Measurements from ENCODE around the gene ADD3.
"Not testable (repeated sequence)": the region's sequence is repeated elsewhere in the genome, so short reads cannot be mapped to it uniquely, and the experiment has no call there.

Gene ADD3

DNA sequence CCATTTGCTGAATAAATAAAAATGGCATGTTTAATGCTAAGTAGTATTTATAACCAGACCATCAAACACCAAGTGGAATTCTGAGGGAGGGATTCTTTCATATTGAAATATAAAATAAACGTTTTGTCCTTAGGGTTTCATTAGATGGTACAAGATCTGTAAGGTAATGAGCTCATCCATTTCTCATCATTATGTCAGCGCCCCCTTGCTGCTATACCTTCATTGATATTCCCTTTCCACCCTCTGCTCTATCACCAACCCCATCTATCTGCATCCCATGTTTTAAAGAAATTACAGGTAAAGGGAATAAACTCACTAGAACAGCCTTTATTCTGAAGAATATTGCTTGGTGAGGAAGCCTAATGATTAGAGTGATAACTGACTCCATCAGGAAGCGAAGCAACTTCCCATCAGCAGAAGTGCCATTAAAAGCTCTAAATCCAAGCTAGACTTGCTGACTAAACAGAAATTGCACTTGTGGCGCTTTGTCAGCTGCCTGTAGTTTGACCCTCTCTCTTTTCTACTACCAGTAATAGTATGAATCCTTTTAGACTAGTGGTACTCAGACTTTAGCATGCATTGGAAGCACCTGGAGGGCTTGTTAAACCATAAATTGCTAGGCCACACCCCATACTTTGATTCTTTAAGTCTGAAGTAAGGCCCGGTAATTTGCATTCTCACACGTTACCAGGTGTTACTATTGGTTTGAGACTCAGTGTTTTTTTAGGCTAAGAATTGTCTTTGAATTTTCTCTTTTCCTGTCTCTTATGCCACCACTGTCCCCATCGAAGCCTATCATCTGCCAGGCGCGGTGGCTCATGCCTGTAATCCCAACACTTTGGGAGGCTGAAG, 27.5 kb downstream of the ADD3 start:
- DNase-seq (ENCODE audit: low read depth) = no peak

DNA sequence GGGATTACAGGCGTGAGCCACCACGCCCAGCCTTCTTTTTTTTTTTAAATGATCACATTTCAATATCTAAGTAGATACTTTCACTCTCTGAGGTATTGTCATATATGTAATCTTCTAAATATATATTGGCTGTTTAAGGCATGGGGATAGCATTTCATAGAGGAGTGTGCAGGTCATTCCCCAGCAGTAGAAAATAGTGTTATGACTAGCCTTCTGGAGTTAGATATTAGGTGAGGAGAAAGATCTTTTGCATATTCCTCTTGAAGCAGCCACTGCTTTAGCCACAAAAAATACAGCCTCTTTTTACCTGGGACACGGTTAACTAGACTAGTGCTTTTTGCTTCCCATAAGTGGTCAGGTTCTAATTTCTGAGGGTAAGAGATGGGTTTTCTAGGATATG, 28.9 kb downstream of the ADD3 start:
- DNase-seq (ENCODE audit: low read depth) = no peak

DNA sequence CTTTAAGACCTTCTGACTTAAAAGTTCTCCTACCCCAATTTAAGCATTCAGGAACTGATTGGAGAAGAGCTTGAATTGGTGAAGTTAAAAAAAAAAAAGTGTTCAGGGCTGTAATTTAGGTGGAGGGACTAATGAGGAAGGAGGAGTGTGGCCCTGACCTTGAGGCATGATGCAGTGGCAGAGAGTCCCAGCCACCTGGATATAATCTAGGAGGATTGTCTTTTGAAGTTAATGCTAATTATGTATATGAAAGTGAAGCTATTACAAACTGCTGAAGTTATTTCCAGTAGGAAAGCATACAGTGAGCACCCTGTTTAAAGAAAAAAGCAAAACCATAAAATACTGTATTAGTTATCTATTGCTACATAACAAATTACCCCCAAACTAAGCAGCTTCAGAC, 31.5 kb downstream of the ADD3 start:
- no peak for DNase-seq (ENCODE audit: low read depth)

DNA sequence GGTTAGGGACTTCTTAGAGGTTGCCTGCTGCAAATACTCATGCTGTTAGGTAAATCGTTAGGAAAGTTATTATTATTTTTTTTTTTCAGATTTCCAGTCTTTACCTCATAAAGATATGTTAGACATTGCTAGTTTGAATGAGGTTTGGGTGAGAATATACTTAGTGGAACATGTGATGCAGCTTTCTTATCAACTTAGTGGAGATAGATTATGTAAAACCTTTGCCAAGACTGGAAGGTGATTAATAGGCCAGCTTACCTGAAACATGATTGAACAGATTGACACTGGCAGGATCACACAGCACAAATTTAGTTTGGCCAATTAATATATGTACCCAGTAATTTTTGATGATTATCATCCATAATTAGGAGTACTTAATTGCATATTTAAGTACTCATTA, 32.3 kb downstream of the ADD3 start:
- no peak for DNase-seq (ENCODE audit: low read depth)

DNA sequence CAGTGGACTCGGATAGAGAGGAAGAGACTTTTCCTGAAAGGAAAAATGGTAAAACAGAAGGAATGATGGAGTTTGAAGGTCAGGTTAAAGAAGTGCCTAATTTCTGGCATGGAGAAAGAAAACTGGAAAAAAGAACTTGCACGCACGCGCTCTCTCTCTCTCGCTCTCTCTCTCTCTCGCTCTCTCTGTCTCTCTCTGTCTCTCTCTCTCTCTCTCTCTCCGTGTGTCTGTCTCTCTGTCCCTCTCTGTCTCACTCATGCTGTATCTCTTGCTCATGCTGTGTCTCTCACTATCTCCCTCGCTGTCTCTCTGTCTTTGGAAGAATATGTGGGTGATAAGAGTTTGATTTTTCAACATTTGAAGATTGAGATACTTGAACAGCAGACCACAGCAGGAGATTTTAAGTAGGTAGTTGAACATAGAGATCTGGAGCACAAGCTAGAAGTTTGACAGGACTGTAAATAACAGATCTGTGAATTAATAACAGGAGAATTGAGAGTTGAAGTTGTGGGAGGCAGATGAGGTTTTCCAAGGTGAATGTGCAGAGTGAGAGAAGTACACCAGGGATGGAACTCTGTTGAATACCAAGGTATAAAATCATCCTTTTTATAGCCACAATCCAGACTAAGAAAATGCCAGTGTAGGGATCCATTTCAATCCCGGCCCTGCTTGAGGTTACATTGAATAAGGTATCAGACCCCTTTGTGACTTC, 33.1 kb downstream of the ADD3 start:
- DNase-seq (ENCODE audit: low read depth) = no peak

DNA sequence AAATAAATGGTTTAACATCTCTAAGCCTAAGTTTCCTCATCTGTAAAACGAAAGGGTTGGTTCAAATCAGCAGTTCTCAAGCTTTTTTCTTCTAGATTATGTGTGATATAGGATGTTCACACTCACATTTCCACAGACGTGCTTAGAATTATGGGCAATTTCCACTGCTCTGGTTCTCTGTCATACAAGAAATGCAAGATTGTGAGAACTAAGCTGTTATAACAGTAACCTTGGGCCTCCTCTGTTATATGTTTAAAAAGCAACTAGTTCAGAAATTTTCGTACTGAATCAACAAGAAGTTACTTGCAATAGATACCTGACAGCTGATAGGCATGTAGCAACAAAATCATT, 33.7 kb downstream of the ADD3 start:
- no peak for DNase-seq (ENCODE audit: low read depth)

DNA sequence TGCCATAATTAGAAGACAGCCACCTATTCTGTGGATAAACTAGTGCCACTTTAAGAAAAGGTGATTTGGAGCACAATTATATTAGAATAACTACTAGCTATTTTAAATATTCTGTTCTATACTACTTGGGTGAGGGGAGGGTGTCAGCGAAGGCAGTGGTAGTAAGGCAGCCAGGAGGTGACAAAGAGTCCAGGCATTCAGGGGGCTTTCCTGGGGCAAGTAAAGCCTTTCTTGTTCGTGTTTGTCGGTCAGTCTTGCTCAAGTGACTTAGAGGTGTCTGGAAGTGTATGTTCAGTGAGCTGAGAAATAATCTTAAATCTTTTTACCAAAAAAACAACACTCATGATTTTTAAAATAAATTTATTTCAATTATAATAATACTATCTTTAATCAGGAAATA, 34.4 kb downstream of the ADD3 start:
- DNase-seq (ENCODE audit: low read depth) = no peak

DNA sequence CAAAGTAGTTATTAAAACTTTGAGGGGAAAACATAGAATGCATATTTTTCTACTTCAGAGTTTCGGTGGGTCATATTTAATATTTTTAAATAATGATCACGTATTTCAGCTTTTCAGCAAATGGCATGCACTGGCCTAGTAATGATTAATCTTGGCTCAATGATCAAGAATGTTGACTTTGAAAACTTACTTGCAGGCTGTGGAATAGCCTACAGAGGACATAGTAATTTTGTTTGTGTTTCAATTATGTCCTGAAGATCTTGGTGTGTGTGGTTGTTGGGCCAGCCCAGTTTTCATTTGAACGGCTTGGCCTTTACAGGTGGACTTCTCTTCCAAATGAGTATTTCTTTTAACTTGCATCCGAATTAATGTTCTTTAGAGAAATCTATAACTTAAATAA, 35.1 kb downstream of the ADD3 start:
- DNase-seq (ENCODE audit: low read depth) = no peak

DNA sequence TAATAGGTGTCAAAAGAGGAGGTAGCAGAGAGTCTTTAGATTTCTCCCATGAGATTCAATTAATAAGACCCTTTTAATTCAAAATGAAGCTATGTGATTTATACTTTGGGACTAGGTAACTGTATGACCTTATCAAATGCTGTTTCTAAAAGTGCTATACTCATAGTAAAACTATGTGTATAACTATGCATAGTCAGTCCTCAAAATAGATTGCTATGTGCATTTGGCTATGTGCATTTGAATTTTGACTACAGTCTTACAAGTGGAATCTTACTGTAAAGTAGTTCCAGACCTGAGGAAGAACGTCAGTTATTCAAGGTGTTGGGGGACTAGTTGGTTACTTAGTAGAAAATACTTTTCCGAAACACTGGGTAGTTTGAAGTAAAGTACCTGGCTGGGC, 36.9 kb downstream of the ADD3 start:
- no peak for DNase-seq (ENCODE audit: low read depth)

DNA sequence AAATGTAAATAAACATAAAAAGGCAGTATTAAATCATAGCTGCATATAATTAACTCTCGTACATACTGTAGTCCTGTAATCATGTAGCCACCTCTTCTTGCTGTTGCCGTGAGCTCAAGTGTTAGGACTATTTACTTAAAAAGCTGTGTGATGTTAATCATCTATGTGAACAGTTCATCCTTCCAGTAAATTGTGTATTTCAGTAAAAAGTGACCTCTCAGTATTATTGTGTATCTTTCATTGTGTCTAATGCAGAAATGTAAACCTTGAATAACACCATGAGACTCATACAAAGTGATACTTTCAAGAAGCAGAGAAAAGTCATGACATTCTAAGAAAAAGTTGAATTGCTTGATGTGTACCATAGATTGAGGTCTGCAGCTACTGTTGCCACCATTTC, 38.0 kb downstream of the ADD3 start:
- no peak for DNase-seq (ENCODE audit: low read depth)

DNA sequence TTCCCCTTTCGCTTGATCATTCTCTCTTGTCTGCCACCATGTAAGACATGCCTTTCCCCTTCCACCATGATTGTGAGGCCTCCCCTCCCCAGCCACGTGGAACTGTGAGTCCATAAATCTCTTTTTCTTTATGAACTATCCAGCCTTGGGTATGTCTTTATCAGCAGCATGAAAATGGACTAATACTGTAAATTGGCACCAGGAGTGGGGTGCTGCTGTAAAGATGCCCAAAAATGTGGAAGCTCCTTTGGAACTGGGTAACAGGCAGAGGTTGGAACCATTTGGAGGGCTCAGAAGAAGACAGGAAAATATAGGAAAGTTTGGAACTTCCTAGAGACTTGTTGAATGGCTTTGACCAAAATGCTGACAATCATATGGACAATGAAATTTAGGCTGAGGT, 40.4 kb downstream of the ADD3 start:
- DNase-seq (ENCODE audit: low read depth) = not testable (repeated sequence)

DNA sequence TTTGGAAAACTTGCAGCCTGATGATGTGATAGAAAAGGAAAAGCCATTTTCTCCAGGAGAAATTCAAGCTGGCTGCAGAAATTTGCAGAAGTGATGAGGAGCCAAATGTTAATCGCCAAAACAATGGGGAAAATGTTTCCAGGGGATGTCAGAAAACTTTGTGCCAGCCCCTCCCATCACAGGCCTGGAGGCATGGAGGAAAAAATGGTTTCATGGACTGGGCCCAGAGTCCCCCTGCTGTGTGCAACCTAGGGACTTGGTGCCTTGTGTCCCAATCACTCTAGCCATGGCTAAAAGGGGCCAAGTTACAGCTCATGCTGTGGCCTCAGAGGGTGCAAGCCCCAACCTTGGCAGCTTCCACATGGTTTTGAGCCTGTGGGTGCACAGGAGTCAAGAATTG, 41.0 kb downstream of the ADD3 start:
- DNase-seq (ENCODE audit: low read depth) = no peak

DNA sequence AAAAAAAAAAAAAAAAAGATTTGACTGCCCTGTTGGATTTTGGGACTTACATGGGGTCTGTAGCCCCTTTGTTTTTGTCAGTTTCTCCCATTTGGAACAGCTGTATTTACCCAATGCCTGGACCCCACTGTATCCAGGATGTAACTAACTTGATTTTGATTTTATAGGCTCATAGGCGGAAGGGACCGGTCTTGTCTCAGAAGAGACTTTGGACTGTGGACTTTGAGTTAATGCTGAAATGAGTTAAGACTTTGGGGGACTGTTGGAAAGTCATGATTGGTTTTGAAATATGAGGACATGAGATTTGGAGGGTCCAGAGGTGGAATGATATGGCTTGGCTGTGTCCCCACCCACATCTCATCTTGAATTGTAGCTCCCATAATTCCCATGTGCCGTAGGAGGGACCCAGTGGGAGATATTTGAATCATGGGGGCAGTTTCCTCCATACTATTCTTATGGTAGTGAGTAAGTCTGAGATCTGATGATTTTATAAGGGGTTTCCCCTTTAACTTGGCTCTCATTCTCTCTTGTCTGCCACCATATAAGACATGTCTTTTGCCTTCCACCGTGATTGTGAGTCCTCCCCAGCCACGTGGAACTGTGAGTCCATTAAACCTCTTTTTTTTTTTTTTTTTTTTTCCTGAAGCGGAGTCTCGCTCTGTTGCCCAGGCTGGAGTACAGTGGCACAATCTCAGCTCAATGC, 42.3 kb downstream of the ADD3 start:
- DNase-seq (ENCODE audit: low read depth) = not testable (repeated sequence)

DNA sequence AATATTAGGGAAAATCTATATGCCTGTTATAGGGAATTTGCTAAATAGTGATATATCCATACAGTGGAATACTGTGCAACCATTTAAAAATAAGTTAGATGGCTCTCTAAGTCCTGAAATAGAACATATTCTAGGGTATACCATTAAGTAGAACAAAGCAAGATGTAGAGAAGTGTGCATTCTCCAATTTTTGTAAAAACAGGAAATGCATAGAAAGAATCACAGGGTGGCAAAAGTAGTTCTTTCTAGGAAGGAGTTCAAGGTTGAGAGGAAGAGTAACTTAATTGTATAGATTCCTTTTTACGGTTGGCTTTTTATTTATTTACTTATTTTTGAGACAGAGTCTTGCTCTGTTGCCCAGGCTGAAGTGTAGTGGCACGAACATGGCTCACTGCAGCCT, 43.7 kb downstream of the ADD3 start:
- no peak for DNase-seq (ENCODE audit: low read depth)

DNA sequence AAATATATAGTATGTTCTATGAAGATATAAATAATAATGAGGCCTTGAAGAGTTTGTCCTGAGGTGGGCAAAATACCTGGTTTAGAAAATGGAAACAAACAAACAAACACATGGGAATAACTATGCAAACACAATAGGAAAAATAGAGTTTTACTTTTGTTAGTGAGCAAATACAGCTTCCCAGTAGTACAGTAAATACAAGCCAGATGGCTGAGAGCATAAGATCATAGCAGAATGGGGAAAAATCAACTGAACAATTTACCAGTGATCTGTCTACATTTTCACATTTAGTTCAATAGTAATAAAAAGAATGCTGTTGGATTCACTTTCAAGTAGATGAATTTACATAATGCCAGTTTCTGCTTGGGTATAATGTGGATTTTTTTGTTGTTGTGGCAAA, 45.1 kb downstream of the ADD3 start:
- DNase-seq (ENCODE audit: low read depth) = no peak

DNA sequence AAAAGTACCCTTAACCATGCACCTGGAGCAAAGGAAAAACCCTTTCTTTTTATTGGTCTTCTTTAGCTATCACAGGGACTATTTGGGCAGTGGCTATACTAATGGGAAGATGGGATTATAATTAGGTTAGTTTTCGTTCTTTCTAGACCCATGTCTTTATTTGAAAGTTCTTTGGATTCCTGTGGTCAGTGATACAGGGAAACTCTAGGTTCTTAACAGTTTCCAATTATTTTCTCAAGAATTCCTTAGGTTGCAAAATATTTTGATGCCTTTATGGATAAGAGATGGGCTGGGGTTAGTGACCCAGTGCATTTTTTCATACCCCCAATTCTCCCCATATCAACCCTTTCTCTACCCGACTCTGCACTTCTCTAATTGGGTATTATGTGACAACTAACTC, 49.0 kb downstream of the ADD3 start:
- DNase-seq (ENCODE audit: low read depth) = no peak

DNA sequence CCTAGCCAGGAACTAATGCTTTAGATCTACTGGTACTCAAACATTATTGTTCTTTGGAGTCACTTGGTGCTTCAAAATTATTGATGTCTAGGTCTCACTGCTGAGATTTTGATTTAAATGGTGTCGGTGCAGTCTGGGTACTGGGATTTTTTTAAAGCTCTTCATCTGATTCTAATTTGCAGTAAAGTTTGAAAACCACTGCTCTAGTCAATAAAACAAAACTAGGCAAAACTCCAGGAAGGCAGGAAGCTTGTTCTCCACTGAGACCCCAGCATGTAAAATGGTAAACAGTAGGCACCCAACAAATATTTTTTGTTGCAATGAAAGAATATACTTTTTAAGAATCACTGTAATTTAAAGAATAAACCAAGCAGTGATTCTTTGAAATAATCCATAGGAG, 49.7 kb downstream of the ADD3 start:
- no peak for DNase-seq (ENCODE audit: low read depth)

DNA sequence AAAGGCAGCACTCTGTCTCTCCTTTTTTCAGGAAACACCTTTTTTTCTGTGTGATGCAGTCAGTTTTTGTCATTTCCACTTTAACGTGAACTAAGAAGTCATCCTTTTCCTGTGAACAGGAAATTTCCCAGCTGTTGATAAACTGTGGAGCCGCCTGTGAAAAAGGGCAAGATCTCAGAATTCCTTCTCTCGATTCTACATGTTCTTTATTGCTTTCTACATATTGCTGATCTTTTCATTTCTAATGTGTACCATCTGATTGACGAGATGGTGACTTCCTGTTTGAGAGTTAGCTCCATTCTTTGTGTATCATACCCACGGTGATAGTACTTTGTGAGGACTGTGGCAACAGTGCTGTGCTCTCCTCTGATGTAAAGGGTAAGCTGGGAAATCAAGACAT, 50.4 kb downstream of the ADD3 start:
- DNase-seq (ENCODE audit: low read depth) = no peak

DNA sequence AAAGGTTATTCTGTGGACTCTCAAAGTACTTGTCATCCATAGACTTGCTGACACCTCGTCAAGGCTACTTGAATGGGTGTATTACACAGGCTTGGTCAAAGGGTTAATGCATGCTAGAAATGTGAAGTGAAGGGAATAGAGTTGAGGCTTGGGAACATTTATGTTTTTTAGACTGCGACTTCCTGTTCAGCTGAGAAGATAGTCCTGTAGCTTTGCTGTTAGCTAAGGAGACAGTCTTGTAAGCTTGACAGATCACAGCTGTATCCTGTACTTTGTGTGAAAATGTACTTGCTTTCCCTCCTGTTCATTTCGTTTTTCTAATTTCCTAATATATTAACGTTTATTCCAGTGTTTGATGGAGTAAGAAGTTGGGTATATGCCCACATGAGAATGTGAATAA, 52.1 kb downstream of the ADD3 start:
- DNase-seq (ENCODE audit: low read depth) = no peak

DNA sequence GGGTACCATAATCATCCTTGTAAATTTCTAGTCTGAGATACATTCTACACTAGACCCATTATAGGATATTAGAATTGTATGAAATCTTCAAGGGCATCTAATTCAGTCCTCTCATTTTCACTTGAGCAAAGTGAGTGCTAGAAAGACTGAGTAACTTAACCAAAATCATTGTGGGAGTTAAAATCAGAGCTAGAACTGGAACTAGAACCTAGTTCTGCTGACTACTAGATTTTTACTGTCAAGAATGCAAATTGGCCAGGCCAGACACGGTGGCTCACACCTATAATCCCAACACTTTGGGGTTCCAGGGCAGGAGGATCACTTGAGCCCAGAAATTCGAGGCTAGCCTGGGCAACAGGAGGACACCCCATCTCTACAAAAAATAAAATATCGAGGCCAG, 53.9 kb downstream of the ADD3 start:
- DNase-seq (ENCODE audit: low read depth) = no peak

DNA sequence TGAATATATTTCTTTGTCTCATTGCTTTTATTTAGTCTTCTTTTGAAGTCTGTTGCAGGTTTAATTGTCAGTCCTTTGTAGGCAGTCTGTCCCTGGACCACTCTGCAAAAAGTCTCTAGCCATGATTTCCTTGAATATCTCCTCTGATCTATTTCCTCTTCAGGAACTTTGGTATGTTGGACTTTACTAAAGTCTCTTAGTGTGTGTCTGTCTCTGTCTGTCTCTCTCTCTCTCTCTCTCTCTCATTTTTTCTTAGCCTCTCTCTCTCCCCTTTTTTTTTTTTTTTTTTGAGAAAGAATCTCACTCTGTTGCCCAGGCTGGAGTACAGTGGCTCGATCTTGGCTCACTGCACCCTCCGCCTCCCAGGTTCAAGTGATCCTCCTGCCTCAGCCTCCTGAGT, 57.5 kb downstream of the ADD3 start:
- no peak for DNase-seq (ENCODE audit: low read depth)

DNA sequence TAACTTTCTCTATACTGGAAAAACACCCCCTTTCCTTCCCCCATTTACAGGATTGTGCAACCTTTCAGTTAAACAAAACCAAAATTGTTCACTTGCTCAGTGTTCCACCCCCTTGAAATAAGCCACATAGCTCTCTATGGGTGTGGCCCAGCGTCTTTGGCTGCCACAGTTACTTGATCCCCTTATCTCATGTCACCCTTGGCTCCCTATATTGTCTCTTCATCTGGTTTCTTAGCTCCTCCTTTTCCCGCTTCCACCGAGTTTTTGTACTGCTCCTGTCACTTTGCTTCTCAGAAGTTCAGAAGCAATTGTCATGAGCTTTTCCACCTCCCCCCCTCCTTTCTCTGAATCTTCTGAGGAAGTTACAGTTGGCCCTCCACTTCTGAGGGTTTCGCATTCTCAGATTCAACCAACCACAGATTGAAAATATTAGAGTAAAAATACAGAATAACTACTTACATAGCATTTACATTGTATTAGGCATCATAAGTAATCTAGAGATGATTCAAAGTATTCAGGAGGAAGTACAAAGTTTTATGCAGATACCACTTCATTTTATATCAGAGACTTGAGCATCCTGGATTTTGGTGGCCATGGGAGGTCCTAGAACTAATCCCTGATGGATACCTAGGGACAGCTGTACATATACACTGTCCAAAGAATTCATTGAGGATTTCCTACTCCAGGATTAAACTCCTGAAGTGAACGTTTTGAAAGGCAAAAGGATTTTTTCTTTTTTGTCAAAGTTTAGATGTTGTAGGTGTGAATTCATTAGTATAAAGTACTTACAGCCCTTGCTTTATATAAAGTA, 60.4 kb downstream of the ADD3 start:
- no peak for DNase-seq (ENCODE audit: low read depth)
